Measurements from ENCODE around the gene TUBGCP6. TPM values are rescaled to one million over a fixed set of nuclear protein-coding genes. Genes with fewer than 3 reads are reported as not detected.

Gene TUBGCP6
- total and polyA plus RNA-seq, 2 donors (not counting 3 experiments of a cell fraction or from before 2014, with no cell fraction given), result 33.1 to 45.3 TPM

DNA sequence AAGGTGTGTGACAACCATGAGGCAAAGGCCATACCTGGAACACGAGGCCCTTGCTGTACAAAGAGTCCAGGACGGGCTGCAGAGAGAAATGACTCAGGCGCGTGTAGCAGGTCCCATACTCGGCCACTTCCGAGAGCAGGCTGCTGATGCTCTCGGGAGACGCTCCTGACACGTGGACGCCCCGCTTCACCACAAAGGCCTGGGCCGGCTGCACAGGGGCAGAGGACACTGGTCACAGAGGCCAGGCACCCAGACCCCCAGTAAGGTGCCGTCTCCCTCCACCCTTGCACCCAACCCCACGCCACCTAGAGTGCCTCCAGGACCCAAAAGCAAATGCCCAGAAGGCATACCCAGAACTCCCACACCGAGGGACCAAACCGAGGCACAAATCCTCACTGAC, 15.5 kb downstream of the TUBGCP6 start:
- H3K9ac ChIP-seq (replicated peaks; ENCODE audit: extremely low read depth, insufficient read depth, low read length), result no peak overlapping the region
- FAIRE-seq (no peak), DNase-seq (ENCODE audit: low read depth, low spot score) (no peak)
- BruUV-seq (replicated peaks), result no TSS peak
- dilution Hi-C loops (cut with MboI; ENCODE audit: extremely low pct_ligation_motif_present, low sequenced_read_pairs) (no loop called here), intact Hi-C loops (cut with micrococcal nuclease) (no loop called here)
- H3K9me1 ChIP-seq (replicated peaks; ENCODE audit: control insufficient read depth, extremely low read depth, insufficient read depth, low read length), result no peaks in the 10 kb centered on the region
- CTCF ChIA-PET, result no interaction called here
- no peak overlapping the region for H3K27ac ChIP-seq (ENCODE audit: insufficient read depth, low read depth, low read length)
- no peak overlapping the region for H3K4me3 ChIP-seq (replicated peaks in 1 of 3; ENCODE audit: insufficient read depth in 1 of 3, low read depth in 1 of 3, low read length in 3 of 3)
- H3K4me2 ChIP-seq (ENCODE audit: insufficient read depth, low read length), result no peak overlapping the region
- peaks cover 0 to 23% of the 10 kb centered on the region in 2 experiments for H3K36me3 ChIP-seq (ENCODE audit: control insufficient read depth in 2 of 2, extremely low read depth in 1 of 2, insufficient read depth in 2 of 2, low read length in 2 of 2)
- no peak for TF ChIP-seq JUN (IDR thresholded peaks at IDR 0.05; ENCODE audit: borderline replicate concordance, insufficient read depth, insufficient read length, low read depth)
- no peak for TF ChIP-seq POLR2AphosphoS5 (IDR thresholded peaks at IDR 0.05; ENCODE audit: insufficient read depth, low read depth, low read length)
- TF ChIP-seq POLR2A (IDR thresholded peaks at IDR 0.05; ENCODE audit: low read depth, low read length), result no peak
- TF ChIP-seq, protein P1, sequence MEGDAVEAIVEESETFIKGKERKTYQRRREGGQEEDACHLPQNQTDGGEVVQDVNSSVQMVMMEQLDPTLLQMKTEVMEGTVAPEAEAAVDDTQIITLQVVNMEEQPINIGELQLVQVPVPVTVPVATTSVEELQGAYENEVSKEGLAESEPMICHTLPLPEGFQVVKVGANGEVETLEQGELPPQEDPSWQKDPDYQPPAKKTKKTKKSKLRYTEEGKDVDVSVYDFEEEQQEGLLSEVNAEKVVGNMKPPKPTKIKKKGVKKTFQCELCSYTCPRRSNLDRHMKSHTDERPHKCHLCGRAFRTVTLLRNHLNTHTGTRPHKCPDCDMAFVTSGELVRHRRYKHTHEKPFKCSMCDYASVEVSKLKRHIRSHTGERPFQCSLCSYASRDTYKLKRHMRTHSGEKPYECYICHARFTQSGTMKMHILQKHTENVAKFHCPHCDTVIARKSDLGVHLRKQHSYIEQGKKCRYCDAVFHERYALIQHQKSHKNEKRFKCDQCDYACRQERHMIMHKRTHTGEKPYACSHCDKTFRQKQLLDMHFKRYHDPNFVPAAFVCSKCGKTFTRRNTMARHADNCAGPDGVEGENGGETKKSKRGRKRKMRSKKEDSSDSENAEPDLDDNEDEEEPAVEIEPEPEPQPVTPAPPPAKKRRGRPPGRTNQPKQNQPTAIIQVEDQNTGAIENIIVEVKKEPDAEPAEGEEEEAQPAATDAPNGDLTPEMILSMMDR (IDR thresholded peaks at IDR 0.05; ENCODE audit: extremely low read depth in 1 of 2, insufficient read depth in 1 of 2, low read depth in 1 of 2, low read length in 2 of 2), result no peak
- TF ChIP-seq, protein P2, sequence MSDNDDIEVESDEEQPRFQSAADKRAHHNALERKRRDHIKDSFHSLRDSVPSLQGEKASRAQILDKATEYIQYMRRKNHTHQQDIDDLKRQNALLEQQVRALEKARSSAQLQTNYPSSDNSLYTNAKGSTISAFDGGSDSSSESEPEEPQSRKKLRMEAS (IDR thresholded peaks at IDR 0.05; ENCODE audit: insufficient read depth, insufficient read length), result no peak
- no peak for TF ChIP-seq EZH2 (IDR thresholded peaks at IDR 0.05; ENCODE audit: borderline replicate concordance, low read depth, low read length, severe bottlenecking)
- TF ChIP-seq MYC (IDR thresholded peaks at IDR 0.05; ENCODE audit: low read depth, low read length), result no peak
- no peak for TF ChIP-seq GATA2 (IDR thresholded peaks at IDR 0.05; ENCODE audit: insufficient read depth, insufficient read length, low read depth, low read length)
- TF ChIP-seq FOS (IDR thresholded peaks at IDR 0.05; ENCODE audit: borderline replicate concordance, insufficient read depth, low read length), result no peak
- H3K79me2 ChIP-seq (ENCODE audit: control insufficient read depth, insufficient read depth, low read length), result peaks cover 6% of the 10 kb centered on the region
- H4K20me1 ChIP-seq (replicated peaks; ENCODE audit: control insufficient read depth, extremely low read depth, insufficient read depth, low read length), result no peaks in the 10 kb centered on the region
- H3K9me3 ChIP-seq (replicated peaks; ENCODE audit: control insufficient read depth, insufficient read depth, low read length), result no peaks in the 10 kb centered on the region
- POLR2A ChIA-PET, result no interaction called here
- no peak overlapping the region for H2AFZ ChIP-seq (ENCODE audit: low read depth, low read length)
- H3K4me1 ChIP-seq (ENCODE audit: control insufficient read depth, extremely low read depth, insufficient read depth, low read length), result no peaks in the 10 kb centered on the region
- no peaks in the 10 kb centered on the region for H3K27me3 ChIP-seq (ENCODE audit: control insufficient read depth in 2 of 2, insufficient read depth in 2 of 2, low read length in 2 of 2)

Data from endothelial cell of umbilical vein (primary cell).